Dendritic cell treated with granulocyte-macrophage colony-stimulating factor and Interleukin-4, amounts not matched to agents 40 ng/mL and 50 ng/mL, for 4 days (primary cell): Measurements from ENCODE around the gene ZSCAN10.

ENCODE experiments used
- H3K27ac Mint-ChIP-seq: one replicate; pipeline ENCODE4 v1.8.0; 2022; ENCODE audit warnings: mild to moderate bottlenecking, mixed read lengths
- H3K27me3 Mint-ChIP-seq: one replicate; pipeline ENCODE4 v1.8.0; 2022; ENCODE audit warnings: mild to moderate bottlenecking, mixed read lengths
- H3K36me3 Mint-ChIP-seq: one replicate; pipeline ENCODE4 v1.8.0; 2022; ENCODE audit warnings: low read depth, mixed read lengths
- H3K4me1 Mint-ChIP-seq: one replicate; pipeline ENCODE4 v1.8.0; 2022; ENCODE audit warnings: low read depth, mixed read lengths
- H3K4me3 Mint-ChIP-seq: one replicate; pipeline ENCODE4 v1.8.0; 2022; ENCODE audit warnings: mild to moderate bottlenecking, moderate library complexity, mixed read lengths
- H3K9me3 Mint-ChIP-seq: one replicate; pipeline ENCODE4 v1.8.0; 2022; ENCODE audit warnings: mixed read lengths
- intact Hi-C: fragments of 100-400 bp; cut with micrococcal nuclease; formaldehyde crosslinking; loops from one replicate; pipeline ENCODE4 v1.15.0; 2022

The ZSCAN10 gene

GRCh38 chr16:3098459-3099394, at the start of gene ZSCAN10:
TSS of gene ZSCAN10 (minus strand) at chr16:3099294. CDS start at chr16:3092937, 6,357 bp downstream.
- H3K27me3 Mint-ChIP-seq, result peaks cover 16% of the 10 kb centered on the region
- H3K4me3 Mint-ChIP-seq, result peak within 1 kb of the TSS; percentile 69
- no peaks in the 10 kb centered on the region for H3K36me3 Mint-ChIP-seq
- intact Hi-C loops, result no loop called here
- peak within 1 kb of the TSS; percentile 61 for H3K27ac Mint-ChIP-seq
- peaks cover 51% of the 10 kb centered on the region for H3K4me1 Mint-ChIP-seq
- no peaks in the 10 kb centered on the region for H3K9me3 Mint-ChIP-seq

GRCh38 chr16:3148256-3149192, 49.4 kb upstream of the ZSCAN10 start:
- Mint-ChIP-seq H3K27me3 (peaks cover 30% of the 10 kb centered on the region), H3K27ac (peak overlapping the region; percentile 87), H3K36me3 (peaks cover 8% of the 10 kb centered on the region), H3K4me3 (peak overlapping the region; percentile 92), H3K9me3 (no peaks in the 10 kb centered on the region), H3K4me1 (peaks cover 30% of the 10 kb centered on the region)
- intact Hi-C loops, result loop anchor here (2.0 kb wide), 1 partner anchor 14 kb away; the partner anchor contains the start of gene ZNF213

GRCh38 chr16:3147757-3148104, 48.6 kb upstream of the ZSCAN10 start:
- Mint-ChIP-seq H3K4me3 (no peak overlapping the region), H3K4me1 (peaks cover 27% of the 10 kb centered on the region), H3K9me3 (no peaks in the 10 kb centered on the region), H3K27ac (peak overlapping the region; percentile 47), H3K27me3 (peaks cover 29% of the 10 kb centered on the region), H3K36me3 (peaks cover 14% of the 10 kb centered on the region)
- intact Hi-C loops, result loop anchor here (2.0 kb wide), 1 partner anchor 13 kb away; the partner anchor contains the start of gene ZNF213

GRCh38 chr16:3147046-3147756, 48.1 kb upstream of the ZSCAN10 start:
- H3K27ac Mint-ChIP-seq, result peak overlapping the region; percentile 47
- H3K4me3 Mint-ChIP-seq, result no peak overlapping the region
- peaks cover 22% of the 10 kb centered on the region for H3K4me1 Mint-ChIP-seq
- intact Hi-C loops, result no loop called here
- peaks cover 19% of the 10 kb centered on the region for H3K36me3 Mint-ChIP-seq
- no peaks in the 10 kb centered on the region for H3K9me3 Mint-ChIP-seq
- H3K27me3 Mint-ChIP-seq, result peaks cover 24% of the 10 kb centered on the region

- Mint-ChIP-seq H3K36me3 (peaks cover 35% of the 10 kb centered on the region), H3K4me3 (no peak overlapping the region), H3K9me3 (no peaks in the 10 kb centered on the region), H3K27ac (no peak overlapping the region), H3K27me3 (peaks cover 13% of the 10 kb centered on the region), H3K4me1 (peaks cover 13% of the 10 kb centered on the region)
- intact Hi-C loops, result no loop called here
Measured at GRCh38 chr16:3145660-3146059, 46.6 kb upstream of the ZSCAN10 start.

- no peak overlapping the region for H3K4me3 Mint-ChIP-seq
- peaks cover 12% of the 10 kb centered on the region for H3K27me3 Mint-ChIP-seq
- no peaks in the 10 kb centered on the region for H3K9me3 Mint-ChIP-seq
- peaks cover 39% of the 10 kb centered on the region for H3K36me3 Mint-ChIP-seq
- peaks cover 12% of the 10 kb centered on the region for H3K4me1 Mint-ChIP-seq
- H3K27ac Mint-ChIP-seq, result no peak overlapping the region
- intact Hi-C loops, result no loop called here
Measured at GRCh38 chr16:3145151-3145550, 46.1 kb upstream of the ZSCAN10 start.

- intact Hi-C loops, result no loop called here
- H3K27me3 Mint-ChIP-seq, result peaks cover 12% of the 10 kb centered on the region
Measured at GRCh38 chr16:3144321-3144983, 45.4 kb upstream of the ZSCAN10 start.

GRCh38 chr16:3143598-3144320, 44.7 kb upstream of the ZSCAN10 start:
- H3K4me3 Mint-ChIP-seq, result no peak overlapping the region
- no peak overlapping the region for H3K27ac Mint-ChIP-seq
- no peaks in the 10 kb centered on the region for H3K9me3 Mint-ChIP-seq
- intact Hi-C loops, result no loop called here
- peaks cover 46% of the 10 kb centered on the region for H3K36me3 Mint-ChIP-seq
- no peaks in the 10 kb centered on the region for H3K4me1 Mint-ChIP-seq
- H3K27me3 Mint-ChIP-seq, result peaks cover 12% of the 10 kb centered on the region

More at GRCh38 chr16:3144321-3144983, 45.4 kb upstream of the ZSCAN10 start:
- Mint-ChIP-seq H3K4me1 (peaks cover 6% of the 10 kb centered on the region), H3K27ac (no peak overlapping the region), H3K9me3 (no peaks in the 10 kb centered on the region), H3K4me3 (no peak overlapping the region), H3K36me3 (peaks cover 39% of the 10 kb centered on the region)

GRCh38 chr16:3143189-3143588, 44.1 kb upstream of the ZSCAN10 start:
- intact Hi-C loops, result no loop called here
- no peaks in the 10 kb centered on the region for H3K4me1 Mint-ChIP-seq
- no peak overlapping the region for H3K27ac Mint-ChIP-seq
- no peaks in the 10 kb centered on the region for H3K9me3 Mint-ChIP-seq
- H3K4me3 Mint-ChIP-seq, result no peak overlapping the region
- peaks cover 12% of the 10 kb centered on the region for H3K27me3 Mint-ChIP-seq
- H3K36me3 Mint-ChIP-seq, result peaks cover 51% of the 10 kb centered on the region

- Mint-ChIP-seq H3K4me3 (no peak overlapping the region), H3K27me3 (peaks cover 12% of the 10 kb centered on the region), H3K27ac (no peak overlapping the region), H3K4me1 (no peaks in the 10 kb centered on the region), H3K36me3 (peaks cover 56% of the 10 kb centered on the region), H3K9me3 (no peaks in the 10 kb centered on the region)
- intact Hi-C loops, result no loop called here
Measured at GRCh38 chr16:3142770-3143169, 43.7 kb upstream of the ZSCAN10 start.

- H3K36me3 Mint-ChIP-seq, result peaks cover 60% of the 10 kb centered on the region
- no peak overlapping the region for H3K27ac Mint-ChIP-seq
- H3K9me3 Mint-ChIP-seq, result no peaks in the 10 kb centered on the region
- intact Hi-C loops, result no loop called here
- peaks cover under 1% of the 10 kb centered on the region for H3K4me1 Mint-ChIP-seq
- H3K27me3 Mint-ChIP-seq, result peaks cover 8% of the 10 kb centered on the region
- H3K4me3 Mint-ChIP-seq, result no peak overlapping the region
Measured at GRCh38 chr16:3142327-3142726, 43.2 kb upstream of the ZSCAN10 start.

GRCh38 chr16:3141781-3142311, 42.8 kb upstream of the ZSCAN10 start:
- Mint-ChIP-seq H3K27ac (no peak overlapping the region), H3K27me3 (peaks cover 8% of the 10 kb centered on the region), H3K4me1 (peaks cover 5% of the 10 kb centered on the region), H3K4me3 (no peak overlapping the region), H3K9me3 (no peaks in the 10 kb centered on the region), H3K36me3 (peaks cover 65% of the 10 kb centered on the region)
- intact Hi-C loops, result no loop called here
